ENCODE results near the gene ANKRD34C.
"Not testable (repeated sequence)": the region's sequence is repeated elsewhere in the genome, so short reads cannot be mapped to it uniquely, and the experiment has no call there.

The ANKRD34C gene

DNA sequence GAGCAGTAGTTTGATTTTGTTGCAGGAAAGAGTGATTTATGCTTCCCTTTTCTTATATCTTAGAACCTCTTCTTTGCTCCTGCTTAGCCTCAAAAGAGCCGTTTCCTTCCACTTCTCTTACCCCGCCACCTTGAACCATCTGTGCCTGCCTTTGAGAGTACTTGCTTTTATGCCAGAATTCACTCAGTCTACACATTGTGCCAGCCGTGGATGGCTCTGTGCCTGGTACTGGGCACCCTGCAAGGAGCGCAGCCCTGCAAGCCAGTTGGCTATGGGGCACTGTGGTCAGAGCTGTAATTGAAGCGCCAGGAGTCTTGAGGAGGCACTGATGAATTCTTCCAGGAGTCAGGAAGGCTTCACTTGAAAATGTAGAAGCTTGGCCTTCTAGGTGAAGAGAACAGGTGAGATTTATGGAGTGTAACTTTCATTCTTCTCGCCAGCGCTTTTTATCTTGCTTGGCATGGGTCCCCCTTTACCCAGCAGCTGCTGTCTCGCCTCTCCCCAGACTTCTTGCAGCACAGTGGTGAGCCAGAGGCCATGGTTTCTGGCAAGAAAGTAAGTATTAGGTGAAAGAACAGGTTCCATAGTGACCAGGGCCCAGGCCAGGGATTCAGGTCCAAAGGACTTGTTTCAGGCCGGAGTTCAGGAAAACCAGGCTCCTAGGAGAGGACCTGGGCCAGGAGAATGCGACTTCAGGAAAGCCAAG, 33.3 kb downstream of the ANKRD34C start:
- no peak for DNase-seq (ENCODE audit: low read depth)
- TF ChIP-seq, protein P1, sequence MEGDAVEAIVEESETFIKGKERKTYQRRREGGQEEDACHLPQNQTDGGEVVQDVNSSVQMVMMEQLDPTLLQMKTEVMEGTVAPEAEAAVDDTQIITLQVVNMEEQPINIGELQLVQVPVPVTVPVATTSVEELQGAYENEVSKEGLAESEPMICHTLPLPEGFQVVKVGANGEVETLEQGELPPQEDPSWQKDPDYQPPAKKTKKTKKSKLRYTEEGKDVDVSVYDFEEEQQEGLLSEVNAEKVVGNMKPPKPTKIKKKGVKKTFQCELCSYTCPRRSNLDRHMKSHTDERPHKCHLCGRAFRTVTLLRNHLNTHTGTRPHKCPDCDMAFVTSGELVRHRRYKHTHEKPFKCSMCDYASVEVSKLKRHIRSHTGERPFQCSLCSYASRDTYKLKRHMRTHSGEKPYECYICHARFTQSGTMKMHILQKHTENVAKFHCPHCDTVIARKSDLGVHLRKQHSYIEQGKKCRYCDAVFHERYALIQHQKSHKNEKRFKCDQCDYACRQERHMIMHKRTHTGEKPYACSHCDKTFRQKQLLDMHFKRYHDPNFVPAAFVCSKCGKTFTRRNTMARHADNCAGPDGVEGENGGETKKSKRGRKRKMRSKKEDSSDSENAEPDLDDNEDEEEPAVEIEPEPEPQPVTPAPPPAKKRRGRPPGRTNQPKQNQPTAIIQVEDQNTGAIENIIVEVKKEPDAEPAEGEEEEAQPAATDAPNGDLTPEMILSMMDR (IDR thresholded peaks at IDR 0.05; ENCODE audit: control insufficient read depth, insufficient read depth, low read depth, low read length, missing control alignments): no peak
- H3K4me3 ChIP-seq (ENCODE audit: control insufficient read depth, low read depth, low read length): no peak overlapping the region

DNA sequence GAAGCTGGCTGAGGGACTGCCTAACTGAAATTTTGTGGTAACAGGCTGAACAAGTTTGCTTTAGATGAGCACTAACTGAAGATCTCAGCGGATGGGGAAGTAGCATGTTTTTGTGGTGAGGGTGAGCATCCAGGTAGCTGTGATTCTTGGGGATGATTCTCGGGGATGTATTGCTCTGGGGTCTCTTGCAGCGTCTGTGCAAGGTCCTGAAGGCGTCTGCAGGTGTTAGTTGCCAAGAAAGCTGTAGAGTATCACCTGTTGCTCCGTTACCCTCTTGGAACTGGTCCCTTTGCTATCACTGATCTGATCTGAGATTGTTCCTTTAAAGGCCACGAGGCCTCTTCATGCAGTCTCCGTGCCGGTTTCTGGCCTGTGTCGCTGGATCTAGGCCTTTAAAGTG, 34.3 kb downstream of the ANKRD34C start:
- H3K4me3 ChIP-seq (ENCODE audit: control insufficient read depth, low read depth, low read length): no peak overlapping the region
- TF ChIP-seq, protein P1 (IDR thresholded peaks at IDR 0.05; ENCODE audit: control insufficient read depth, insufficient read depth, low read depth, low read length, missing control alignments): no peak

DNA sequence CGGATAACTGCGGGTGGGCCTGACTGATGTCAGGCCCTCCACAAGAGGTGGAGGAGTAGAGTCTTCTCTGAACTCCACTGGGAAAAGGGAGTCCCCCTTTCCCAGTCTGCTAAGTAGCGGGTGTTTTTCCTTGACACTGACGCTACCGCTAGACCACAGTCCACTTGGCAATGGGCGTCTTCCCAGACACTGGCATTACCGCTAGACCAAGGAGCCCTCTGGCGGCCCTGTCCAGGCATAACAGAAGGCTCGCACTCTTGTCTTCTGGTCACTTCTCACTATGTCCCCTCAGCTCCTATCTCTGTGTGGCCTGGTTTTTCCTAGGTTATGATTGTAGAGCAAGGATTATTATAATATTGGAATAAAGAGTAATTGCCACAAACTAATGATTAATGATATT, 37.5 kb downstream of the ANKRD34C start:
- not testable (repeated sequence) for H3K4me3 ChIP-seq (ENCODE audit: control insufficient read depth, low read depth, low read length); DNase-seq (ENCODE audit: low read depth)

More for the DNA sequence above, 34.3 kb downstream of the ANKRD34C start:
- DNase-seq (ENCODE audit: low read depth): no peak

DNA sequence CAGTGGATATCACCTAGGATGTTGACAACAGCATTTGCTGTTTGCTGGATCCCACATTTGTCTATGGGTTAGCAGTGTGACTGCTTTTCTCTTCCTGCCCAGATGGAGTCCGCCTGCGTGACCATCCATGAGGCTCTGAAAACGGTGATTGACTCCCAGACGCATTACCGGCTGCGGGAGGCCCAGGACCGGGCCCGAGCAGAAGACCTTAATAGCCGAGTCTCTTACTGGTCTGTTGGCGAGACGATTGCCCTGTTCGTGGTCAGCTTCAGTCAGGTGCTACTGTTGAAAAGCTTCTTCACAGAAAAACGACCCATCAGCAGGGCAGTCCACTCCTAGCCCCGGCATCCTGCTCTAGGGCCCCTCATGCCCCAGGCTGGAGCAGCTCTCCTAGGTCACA, 39.4 kb downstream of the ANKRD34C start:
- TF ChIP-seq, protein P1 (IDR thresholded peaks at IDR 0.05; ENCODE audit: control insufficient read depth, insufficient read depth, low read depth, low read length, missing control alignments): no peak
- no peak overlapping the region for H3K4me3 ChIP-seq (ENCODE audit: control insufficient read depth, low read depth, low read length)
- DNase-seq (ENCODE audit: low read depth): no peak

DNA sequence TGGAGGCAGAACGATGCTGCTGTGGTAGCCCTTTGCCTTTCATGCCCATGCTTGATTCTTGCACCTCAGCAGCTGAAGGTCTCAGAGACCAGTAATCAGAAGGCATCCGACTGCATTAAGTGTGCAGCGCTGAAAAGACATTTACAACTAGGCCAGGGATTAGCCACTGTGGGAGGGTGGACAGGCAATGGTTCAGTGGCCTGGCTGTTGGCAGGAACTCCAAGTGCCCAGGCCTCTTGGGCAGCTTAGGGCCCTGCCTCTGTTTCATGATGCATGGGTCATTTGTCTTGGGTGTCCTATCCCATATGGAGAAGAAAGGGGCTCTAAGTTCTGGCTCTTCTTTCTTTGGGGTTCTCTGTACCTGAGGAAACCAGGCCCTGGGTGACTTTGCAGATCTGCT, 39.8 kb downstream of the ANKRD34C start:
- TF ChIP-seq, protein P1 (IDR thresholded peaks at IDR 0.05; ENCODE audit: control insufficient read depth, insufficient read depth, low read depth, low read length, missing control alignments): no peak
- no peak for DNase-seq (ENCODE audit: low read depth)
- H3K4me3 ChIP-seq (ENCODE audit: control insufficient read depth, low read depth, low read length): no peak overlapping the region

DNA sequence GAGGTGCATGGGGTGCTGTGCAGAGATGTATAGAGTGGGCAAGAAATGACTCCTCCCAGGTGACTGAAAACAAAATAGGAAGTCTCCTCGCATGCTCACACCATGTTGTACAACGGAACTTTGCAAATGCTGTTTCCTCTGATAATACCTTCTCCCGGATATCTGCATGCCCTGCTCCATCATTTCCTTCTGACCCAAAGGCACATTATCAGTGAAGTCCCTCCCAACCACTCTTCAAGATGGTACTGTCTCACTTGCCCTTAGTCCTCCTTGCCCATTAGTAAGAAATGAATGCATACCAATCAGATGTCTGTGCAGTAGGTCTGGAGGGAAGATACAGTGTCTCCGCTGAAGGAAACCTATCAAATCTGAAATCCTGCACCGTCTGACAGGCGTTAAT, 40.4 kb downstream of the ANKRD34C start:
- TF ChIP-seq, protein P1 (IDR thresholded peaks at IDR 0.05; ENCODE audit: control insufficient read depth, insufficient read depth, low read depth, low read length, missing control alignments): no peak

DNA sequence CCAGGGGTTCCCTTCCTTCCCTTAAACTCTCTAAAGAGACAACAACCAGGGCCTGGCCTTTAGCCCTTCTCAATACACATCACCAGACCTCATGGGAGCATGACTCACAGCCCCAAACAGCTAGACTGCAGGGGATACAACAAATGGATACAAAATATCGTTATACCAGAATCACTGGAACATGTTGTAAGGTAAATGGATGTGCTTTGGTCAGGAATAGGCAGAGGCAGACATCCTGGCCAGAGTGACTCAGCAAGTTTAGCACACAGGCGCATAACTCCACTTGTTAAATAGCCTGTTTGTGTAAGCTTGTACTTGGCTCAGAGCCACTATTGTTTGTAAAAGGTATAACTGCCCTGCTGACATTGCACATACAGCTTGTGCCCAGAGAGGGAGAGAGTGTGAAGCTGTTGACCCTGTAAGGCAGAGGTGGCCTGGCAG, 46.7 kb downstream of the ANKRD34C start:
- TF ChIP-seq, protein P1 (IDR thresholded peaks at IDR 0.05; ENCODE audit: control insufficient read depth, insufficient read depth, low read depth, low read length, missing control alignments): no peak
- no peak for DNase-seq (ENCODE audit: low read depth)
- no peak overlapping the region for H3K4me3 ChIP-seq (ENCODE audit: control insufficient read depth, low read depth, low read length)

More for the DNA sequence above, 40.4 kb downstream of the ANKRD34C start:
- no peak overlapping the region for H3K4me3 ChIP-seq (ENCODE audit: control insufficient read depth, low read depth, low read length)
- no peak for DNase-seq (ENCODE audit: low read depth)

Data from AG09309 (cell line).